A549 (cell line): Measurements from ENCODE around the gene LYSMD1. TPM values are rescaled to one million over a fixed set of nuclear protein-coding genes. Genes with fewer than 3 reads are reported as not detected.

Experiments
- ATAC-seq, 2 experiments: fragments of 200-7000 bp in 1 of 2; fragments of >200 bp in 1 of 2; cut with Nextera tagmentation in 1 of 2; cut with Tn5 transposase in 1 of 2; 3 replicates each; pipeline versions ENCODE4 v1.8.0 to v1.9.1; 2018 to 2020; ENCODE audit warnings: mild to moderate bottlenecking in 1 of 2, moderate library complexity in 1 of 2
- CTCF ChIA-PET: fragments of 300-600 bp; sonication (Branson Sonifier 250); formaldehyde crosslinking; extraction: SDS; loops from one replicate; lab custom pipeline; 2021; ENCODE audit warnings: antibody characterized with exemption, inconsistent platforms; lab: Yijun Ruan, JAX
- POLR2A ChIA-PET: fragments of 350-600 bp; formaldehyde crosslinking; extraction: SDS; loops from one replicate; lab custom pipeline; 2021; ENCODE audit warnings: antibody characterized with exemption, inconsistent platforms; lab: Yijun Ruan, JAX
- DNase-seq, 2 experiments: peaks; one replicate each; pipeline versions ENCODE4 v3.0.0 to v3.0.0-alpha.2; 2011 to 2016; ENCODE audit warnings: low read depth in 1 of 2, low spot score in 1 of 2
- FAIRE-seq: peaks from 2 replicates; lab custom pipeline; 2011; peaks lifted over from hg19 to GRCh38; lab: Jason Lieb, UNC
- H3K27ac ChIP-seq, 2 experiments: fragments of >200 bp; sonication (Bioruptor Twin); formaldehyde crosslinking; 3 replicates each; pipeline ENCODE4 v1.5.1; 2016 to 2017
- H3K4me1 ChIP-seq: fragments of >200 bp; sonication (Bioruptor Twin); formaldehyde crosslinking; 3 replicates; pipeline ENCODE4 v1.6.1; 2016
- H3K4me2 ChIP-seq: fragments of >200 bp; sonication (Bioruptor Twin); formaldehyde crosslinking; 3 replicates; pipeline ENCODE4 v1.6.1; 2016
- H3K4me3 ChIP-seq: fragments of >200 bp; sonication (Bioruptor Twin); formaldehyde crosslinking; 3 replicates; pipeline ENCODE4 v1.5.1; 2016
- H3K9me3 ChIP-seq: fragments of >200 bp; sonication (Bioruptor Twin); formaldehyde crosslinking; 3 replicates; pipeline ENCODE4 v1.6.1; 2016
- BCL3 ChIP-seq: fragments of >200 bp; sonication (Bioruptor Twin); formaldehyde crosslinking; IDR thresholded peaks from 3 replicates; pipeline ENCODE4 v1.6.1; 2016
- CBX2 ChIP-seq: fragments of 200-600 bp; sonication (generic); IDR thresholded peaks from 2 replicates; pipeline ENCODE4 v1.6.1; 2016; ENCODE audit warnings: low read depth, mild to moderate bottlenecking, borderline replicate concordance
- CEBPB ChIP-seq, 2 experiments: fragments of >200 bp in 1 of 2; sonication (Bioruptor Twin) in 1 of 2; formaldehyde crosslinking in 1 of 2; IDR thresholded peaks; 2 replicates each; pipeline ENCODE4 v1.6.1; 2012 to 2016
- CHD2 ChIP-seq: fragments of 150-350 bp; IDR thresholded peaks from 2 replicates; pipeline ENCODE4 v1.6.1; 2014; ENCODE audit warnings: low read length; ENCODE audit not compliant: partially characterized antibody
- CTCF ChIP-seq: fragments of >200 bp; sonication (Bioruptor Twin); formaldehyde crosslinking; IDR thresholded peaks from 3 replicates; pipeline ENCODE4 v1.5.1; 2016
- E2F6 ChIP-seq: IDR thresholded peaks from 2 replicates; pipeline ENCODE4 v1.6.1; 2012; ENCODE audit warnings: low read depth, borderline replicate concordance
- ELK1 ChIP-seq: fragments of 150-350 bp; IDR thresholded peaks from 2 replicates; pipeline ENCODE4 v1.6.1; 2014; ENCODE audit warnings: low read depth, mild to moderate bottlenecking, low read length
- EP300 ChIP-seq, 2 experiments: fragments of >200 bp; sonication (Bioruptor Twin); formaldehyde crosslinking; IDR thresholded peaks; 2 replicates in 1 of 2; 3 replicates in 1 of 2; pipeline ENCODE4 v1.6.1; 2016 to 2017
- ESRRA ChIP-seq: fragments of 150-350 bp; IDR thresholded peaks from 2 replicates; pipeline ENCODE4 v1.6.1; 2014; ENCODE audit warnings: mild to moderate bottlenecking, low read length, borderline replicate concordance
- FOSB ChIP-seq: fragments of 250-450 bp; sonication (Bioruptor Pico); IDR thresholded peaks from 2 replicates; pipeline ENCODE4 v1.5.0; 2020; ENCODE audit warnings: mild to moderate bottlenecking, moderate library complexity
- FOXS1 ChIP-seq: fragments of 250-450 bp; sonication (Bioruptor Pico); IDR thresholded peaks from 2 replicates; pipeline ENCODE4 v1.5.0; 2020; ENCODE audit warnings: mild to moderate bottlenecking, moderate library complexity
- GATA3 ChIP-seq: IDR thresholded peaks from 2 replicates; pipeline ENCODE4 v1.6.1; 2012; ENCODE audit warnings: borderline replicate concordance
- HDAC2 ChIP-seq: fragments of 200-600 bp; sonication (generic); IDR thresholded peaks from 2 replicates; pipeline ENCODE4 v1.6.1; 2016
- HEYL ChIP-seq: fragments of 250-450 bp; sonication (Bioruptor Pico); IDR thresholded peaks from 2 replicates; pipeline ENCODE4 v1.8.0; 2021; ENCODE audit warnings: mild to moderate bottlenecking, moderate library complexity
- HMGXB4 ChIP-seq: fragments of 250-450 bp; sonication (Bioruptor Pico); IDR thresholded peaks from 2 replicates; pipeline ENCODE4 v1.5.0; 2021; ENCODE audit warnings: mild to moderate bottlenecking, moderate library complexity, borderline replicate concordance
- JUN ChIP-seq, 2 experiments: fragments of >200 bp; sonication (Bioruptor Twin); formaldehyde crosslinking; IDR thresholded peaks; 2 replicates in 1 of 2; 3 replicates in 1 of 2; pipeline ENCODE4 v1.6.1; 2016 to 2017
- JUNB ChIP-seq: fragments of >200 bp; sonication (Bioruptor Twin); formaldehyde crosslinking; IDR thresholded peaks from 2 replicates; pipeline ENCODE4 v1.6.1; 2016
- KDM5A ChIP-seq: fragments of 200-600 bp; sonication (generic); IDR thresholded peaks from 2 replicates; pipeline ENCODE4 v1.6.1; 2016; ENCODE audit warnings: antibody characterized with exemption, mild to moderate bottlenecking
- MAZ ChIP-seq: fragments of 150-350 bp; IDR thresholded peaks from 2 replicates; pipeline ENCODE4 v1.6.1; 2014; ENCODE audit warnings: antibody characterized with exemption, low read depth, low read length, borderline replicate concordance
- MYC ChIP-seq: IDR thresholded peaks from 2 replicates; pipeline ENCODE4 v1.6.1; 2012; ENCODE audit warnings: mild to moderate bottlenecking, inconsistent platforms, low read length, improper control_type of control experiment, borderline replicate concordance
- NFE2L2 ChIP-seq: fragments of 150-350 bp; conservative IDR thresholded peaks from 2 replicates; pipeline ENCODE4 v1.6.1; 2014; ENCODE audit warnings: low read length
- PHF8 ChIP-seq: fragments of 200-600 bp; sonication (generic); IDR thresholded peaks from 2 replicates; pipeline ENCODE4 v1.6.1; 2016; ENCODE audit warnings: low read depth, mild to moderate bottlenecking, antibody characterized with exemption, moderate library complexity, borderline replicate concordance
- POLR2A ChIP-seq: IDR thresholded peaks from 2 replicates; pipeline ENCODE4 v1.6.1; 2012; ENCODE audit warnings: mild to moderate bottlenecking, low read length
- POLR2AphosphoS2 ChIP-seq: conservative IDR thresholded peaks from 2 replicates; pipeline ENCODE4 v1.6.1; 2012; ENCODE audit warnings: low read length, improper control_type of control experiment, inconsistent platforms
- RARB ChIP-seq: fragments of 250-450 bp; sonication (Bioruptor Pico); IDR thresholded peaks from 2 replicates; pipeline ENCODE4 v1.8.0; 2021; ENCODE audit warnings: mild to moderate bottlenecking, moderate library complexity
- RFX5 ChIP-seq: fragments of 450-650 bp; IDR thresholded peaks from 2 replicates; pipeline ENCODE4 v1.7.1; 2014; ENCODE audit warnings: antibody characterized with exemption, mild to moderate bottlenecking, moderate library complexity
- SMC3 ChIP-seq: fragments of >200 bp; sonication (Bioruptor Twin); formaldehyde crosslinking; IDR thresholded peaks from 3 replicates; pipeline ENCODE4 v1.6.1; 2018; ENCODE audit warnings: inconsistent platforms
- USF2 ChIP-seq: fragments of 450-650 bp; IDR thresholded peaks from 2 replicates; pipeline ENCODE4 v1.6.1; 2014; ENCODE audit warnings: antibody characterized with exemption
- ZC3H11A ChIP-seq: fragments of 450-650 bp; IDR thresholded peaks from 2 replicates; pipeline ENCODE4 v1.6.1; 2014; ENCODE audit warnings: antibody characterized with exemption, mild to moderate bottlenecking
- ZFP36 ChIP-seq: fragments of 450-650 bp; IDR thresholded peaks from 2 replicates; pipeline ENCODE4 v1.6.1; 2014; ENCODE audit warnings: borderline replicate concordance; ENCODE audit not compliant: partially characterized antibody
- ZSCAN20 ChIP-seq: fragments of 250-450 bp; sonication (Bioruptor Pico); IDR thresholded peaks from 2 replicates; pipeline ENCODE4 v1.8.0; 2022; ENCODE audit warnings: mild to moderate bottlenecking, moderate library complexity
- WGBS: methylation state at CpG from one replicate; pipeline ENCODE4 v1.1.6; 2017; ENCODE audit errors: missing lambda C conversion rate; 5-methylcytosine and 5-hydroxymethylcytosine counted together
- polyA plus RNA-seq, 4 experiments: library from polyadenylated mRNA; depleted of rRNA in 3 of 4; stranded (reverse); fragments of >200 nt; fragmentation: RNase III in 1 of 4; extraction: RNeasy Plus Mini Kit Qiagen cat#74134 plus additional on column Dnase treatment in 1 of 4; gene quantifications; 2 replicates in 3 of 4; 3 replicates in 1 of 4; pipeline ENCODE4 v1.2.3, GENCODE V29; 2011 to 2017

LYSMD1 gene
- polyA plus RNA-seq, 2 of the 4 experiments (the other 2 are of a cell fraction), result 7.0 to 10.5 TPM

- no peak for FAIRE-seq
- Histone ChIP-seq H3K4me3 (peak within 1 kb of the TSS; percentile 80), H3K4me1 (peaks cover 20% of the 10 kb centered on the region), H3K4me2 (peak within 1 kb of the TSS; percentile 93), H3K9me3 (no peaks in the 10 kb centered on the region), H3K27ac (peak within 1 kb of the TSS; percentile 86 to 89)
- peak; percentile 93 for DNase-seq
- WGBS, result under 1% methylated on average over 42 of the region's 42 CpGs
- peak; percentile 94 to 98 for ATAC-seq
- ChIA-PET CTCF (interaction anchor here (0.6 to 2.1 kb wide), 8 partner anchors 11 to 90 kb away, joined by 3 to 12 read pairs (median 3); partner anchors contain the start of gene TMOD4), POLR2A (interaction anchor here (0.5 to 1.8 kb wide), 17 partner anchors 9 to 151 kb away, joined by 3 to 12 read pairs (median 4); partner anchors contain the start of genes LYSMD1, PI4KB, PIP5K1A and PSMD4)
- TF ChIP-seq PHF8 (peak; percentile 89; the same call in 1 of the 2 replicates), POLR2A (peak; percentile 75), CHD2 (no peak), KDM5A (peak; percentile 56), SMC3 (no peak; the same call in 2 of the 3 replicates), HDAC2 (no peak), EP300 (IDR thresholded peaks at IDR 0.05) (0 out of 5 replicates have a peak, but pooled peaks of 1 of the 2 experiments have one; percentile 14), BCL3 (peak; percentile 93; the same call in 2 of the 3 replicates), USF2 (no peak), CTCF (no peak), MYC (no peak), ESRRA (no peak), RARB (CRISPR knock-in tag) (no peak), MAZ (0 out of 2 replicates have a peak, but pooled peaks have one; percentile 34), ELK1 (0 out of 2 replicates have a peak, but pooled peaks have one; percentile 8), GATA3 (peak; percentile 28; the same call in 1 of the 2 replicates), FOXS1 (no peak), JUN (IDR thresholded peaks at IDR 0.05) (peak; percentile 72 to 92; a peak in 4 of 5 replicates), RFX5 (no peak), FOSB (no peak), ZFP36 (no peak), CEBPB (IDR thresholded peaks at IDR 0.05) (peak in 1 of 2 experiments; percentile 41; a peak in 1 of 4 replicates), JUNB (no peak), POLR2AphosphoS2 (no peak), E2F6 (0 out of 2 replicates have a peak, but pooled peaks have one; percentile 56), NFE2L2 (no peak), ZC3H11A (no peak), HMGXB4 (CRISPR knock-in tag) (peak; percentile 53; the same call in 1 of the 2 replicates), CBX2 (no peak), HEYL (CRISPR knock-in tag) (no peak), ZSCAN20 (CRISPR knock-in tag) (no peak)
Measured at GRCh38 chr1:151189637-151190445, 24.1 kb upstream of the LYSMD1 start, which contains the start of gene VPS72. VPS72 (minus strand) TSS chr1:151190197; CDS start chr1:151190121, 76 bp downstream.
